Measurements from ENCODE around the gene TMEM184B.

The TMEM184B gene

DNA sequence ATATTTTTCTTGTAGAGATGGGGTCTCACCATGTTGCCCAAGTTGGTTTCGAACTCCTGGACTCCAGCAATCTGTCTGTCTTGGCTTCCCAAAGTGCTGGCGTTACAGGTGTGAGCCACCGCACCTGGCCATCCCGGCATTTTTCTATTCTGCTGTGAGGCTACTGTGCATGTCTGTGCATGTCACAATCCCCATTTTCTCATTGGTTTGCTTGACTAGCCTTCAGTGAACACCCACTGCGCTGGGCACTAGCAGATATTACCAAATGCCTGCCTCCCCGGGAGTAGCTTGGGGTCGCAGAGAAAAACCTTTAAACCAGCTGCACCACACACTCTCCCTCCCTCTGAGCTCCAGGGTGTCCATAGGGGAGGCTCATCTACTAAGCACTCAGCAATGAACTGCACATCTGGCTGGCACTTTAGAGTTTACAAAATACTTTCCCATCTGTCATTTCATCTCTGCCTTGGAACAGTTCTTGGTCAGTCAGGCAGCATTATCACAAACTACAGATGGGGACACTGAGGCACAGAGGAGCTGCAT is 39.5 kb upstream of the TMEM184B start:
- DNase-seq (ENCODE audit: low spot score in 2 of 2): no peak
- H3K36me3 ChIP-seq (replicated peaks): peaks cover 65% of the 10 kb centered on the region
- in situ Hi-C loops (cut with MboI; ENCODE audit: low sequenced_read_pairs): no loop called here
- no peaks in the 10 kb centered on the region for H3K9me3 ChIP-seq
- no peaks in the 10 kb centered on the region for H3K27me3 ChIP-seq (ENCODE audit: low read depth)
- peaks cover 10% of the 10 kb centered on the region for H3K4me1 ChIP-seq
- no peak overlapping the region for H3K4me3 ChIP-seq

DNA sequence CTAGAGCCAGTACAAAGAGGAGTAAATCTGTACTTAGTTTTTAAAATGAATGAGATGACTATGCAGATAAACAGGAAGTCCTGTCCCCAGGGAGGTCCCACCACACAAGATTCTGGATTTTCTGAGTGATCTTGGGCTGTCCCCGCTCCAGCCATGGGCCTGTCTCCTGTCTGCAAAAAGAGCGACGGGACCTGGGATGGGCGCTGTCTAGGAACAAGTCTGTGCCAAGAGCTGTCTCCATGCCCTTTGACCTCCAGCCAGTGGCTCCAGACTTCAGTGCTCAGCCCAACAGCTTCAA is 38.5 kb upstream of the TMEM184B start:
- H3K4me1 ChIP-seq: peaks cover 11% of the 10 kb centered on the region
- no peaks in the 10 kb centered on the region for H3K9me3 ChIP-seq
- in situ Hi-C loops (cut with MboI; ENCODE audit: low sequenced_read_pairs): no loop called here
- no peak overlapping the region for H3K4me3 ChIP-seq
- H3K36me3 ChIP-seq (replicated peaks): peaks cover 72% of the 10 kb centered on the region
- DNase-seq (ENCODE audit: low spot score in 2 of 2): no peak
- H3K27me3 ChIP-seq (ENCODE audit: low read depth): no peaks in the 10 kb centered on the region

DNA sequence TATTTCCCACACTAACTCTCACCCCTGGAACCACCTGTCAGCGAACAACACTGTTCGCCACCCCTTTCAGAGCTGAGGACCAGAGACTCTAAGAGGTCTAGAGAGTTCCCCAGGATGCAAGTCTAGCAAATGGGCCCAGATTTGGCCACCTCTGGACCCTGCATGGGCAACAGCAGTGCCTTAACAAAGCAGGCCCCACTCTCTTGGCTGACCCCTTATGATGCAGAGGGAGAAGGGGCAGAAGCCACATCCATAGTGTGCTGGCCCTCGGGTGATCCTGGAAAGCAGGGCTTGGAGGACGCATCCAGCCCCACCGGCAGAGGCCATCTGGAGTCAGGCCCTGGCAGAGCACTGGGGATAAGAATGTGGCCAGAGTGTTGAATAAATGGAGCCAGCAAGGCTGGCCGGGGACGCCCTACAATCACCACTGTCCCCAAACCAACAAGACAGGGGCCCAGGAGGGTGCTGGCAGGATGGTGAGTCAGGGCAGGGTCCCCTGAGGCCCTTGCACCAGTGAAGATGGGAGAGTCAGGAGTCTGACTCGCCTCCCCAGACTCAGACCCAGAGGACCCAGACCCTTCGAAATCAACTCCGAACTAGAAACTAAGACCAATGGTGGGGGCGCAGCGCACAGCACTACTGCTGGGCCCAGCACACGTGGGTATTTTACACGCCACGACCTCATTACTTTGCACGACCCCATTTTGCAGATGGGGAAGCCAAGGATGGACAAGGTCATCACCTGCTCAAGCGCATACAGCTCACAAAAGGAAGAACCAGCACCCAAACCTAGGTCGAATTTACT is 37.9 kb upstream of the TMEM184B start:
- H3K9me3 ChIP-seq: no peaks in the 10 kb centered on the region
- H3K4me1 ChIP-seq: peaks cover 17% of the 10 kb centered on the region
- in situ Hi-C loops (cut with MboI; ENCODE audit: low sequenced_read_pairs): no loop called here
- no peak overlapping the region for H3K4me3 ChIP-seq
- peaks cover 72% of the 10 kb centered on the region for H3K36me3 ChIP-seq (replicated peaks)
- DNase-seq (ENCODE audit: low spot score in 2 of 2): no peak
- H3K27me3 ChIP-seq (ENCODE audit: low read depth): no peaks in the 10 kb centered on the region

DNA sequence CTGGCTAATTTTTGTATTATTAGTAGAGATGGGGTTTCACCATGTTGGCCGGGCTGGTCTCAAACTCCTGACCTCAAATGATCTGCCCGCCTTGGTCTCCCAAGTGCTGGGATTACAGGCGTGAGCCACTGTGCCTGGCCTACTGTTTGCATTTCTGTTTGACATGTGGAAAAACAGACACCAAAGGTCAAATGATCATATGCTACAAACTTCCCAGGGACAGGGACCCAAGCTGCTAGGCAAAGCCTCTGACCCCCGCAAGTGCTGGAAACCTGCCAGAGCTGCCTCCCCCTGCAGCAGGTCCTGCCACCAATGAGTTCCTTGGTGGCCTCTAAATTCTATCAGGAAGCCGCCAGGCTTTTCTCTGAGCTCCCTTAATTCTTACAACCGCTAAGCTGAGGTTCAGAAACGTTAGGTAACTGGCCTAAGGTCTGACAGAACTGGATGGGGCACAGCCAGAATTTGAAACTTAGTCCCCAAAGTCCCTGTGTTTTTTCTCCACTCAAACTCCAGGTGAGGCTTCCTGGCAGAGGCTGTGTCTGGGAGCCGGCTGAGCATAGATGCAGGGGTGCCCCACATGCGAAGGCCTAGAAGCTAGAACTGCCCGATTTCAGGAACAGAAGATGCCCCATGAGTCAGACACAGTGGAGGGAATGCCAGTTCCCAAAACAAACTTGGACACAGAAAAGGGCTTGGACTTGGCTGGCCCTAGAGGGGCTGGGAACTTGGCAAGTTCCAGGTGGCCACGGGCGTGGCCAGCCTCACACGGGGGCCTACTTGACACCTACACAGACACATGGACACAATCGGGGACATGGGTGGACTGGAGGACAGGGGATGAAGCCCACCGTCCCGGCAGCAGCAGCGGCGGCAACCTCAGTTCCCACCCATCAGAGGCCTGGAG is 37.1 kb upstream of the TMEM184B start:
- in situ Hi-C loops (cut with MboI; ENCODE audit: low sequenced_read_pairs): no loop called here
- peaks cover 72% of the 10 kb centered on the region for H3K36me3 ChIP-seq (replicated peaks)
- no peaks in the 10 kb centered on the region for H3K9me3 ChIP-seq
- no peaks in the 10 kb centered on the region for H3K27me3 ChIP-seq (ENCODE audit: low read depth)
- DNase-seq (ENCODE audit: low spot score in 2 of 2): no peak
- peaks cover 17% of the 10 kb centered on the region for H3K4me1 ChIP-seq
- no peak overlapping the region for H3K4me3 ChIP-seq

DNA sequence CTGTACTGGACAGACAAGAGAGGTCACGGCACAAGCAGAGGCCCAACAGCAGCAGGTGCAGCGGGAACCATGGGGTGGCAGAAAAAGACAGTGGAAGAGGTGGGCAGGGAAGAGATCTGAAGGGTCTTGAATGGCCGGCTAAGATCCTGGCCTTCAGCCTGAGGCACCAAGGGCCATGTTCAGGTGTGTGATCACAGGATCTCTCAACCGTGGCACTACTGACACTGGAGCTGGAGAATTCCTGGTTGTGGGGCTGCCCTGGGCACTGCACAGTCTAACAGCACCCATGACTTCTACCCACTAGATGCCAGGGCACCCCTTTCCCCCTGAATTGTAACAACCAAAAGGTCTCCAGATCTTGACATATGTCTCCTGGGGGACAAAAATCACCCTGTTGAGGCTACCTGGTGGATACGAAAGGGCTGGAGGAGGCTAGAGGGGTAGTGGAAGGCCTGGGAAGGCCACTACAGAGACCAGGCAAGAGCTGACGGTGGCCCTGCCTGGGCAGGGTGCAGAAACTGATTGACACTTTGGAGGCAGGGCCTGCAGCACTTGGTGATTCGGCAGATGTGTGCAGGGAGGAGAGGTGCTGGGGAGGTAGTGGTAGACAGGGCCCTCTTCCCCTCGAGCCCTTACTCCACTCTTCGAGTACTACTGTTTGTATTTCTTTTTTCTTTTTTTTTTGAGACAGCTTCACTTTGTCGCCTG is 36.1 kb upstream of the TMEM184B start:
- no peak for DNase-seq (ENCODE audit: low spot score in 2 of 2)
- in situ Hi-C loops (cut with MboI; ENCODE audit: low sequenced_read_pairs): no loop called here
- peaks cover 71% of the 10 kb centered on the region for H3K36me3 ChIP-seq (replicated peaks)
- no peaks in the 10 kb centered on the region for H3K27me3 ChIP-seq (ENCODE audit: low read depth)
- H3K4me3 ChIP-seq: no peak overlapping the region
- H3K4me1 ChIP-seq: peaks cover 10% of the 10 kb centered on the region
- no peaks in the 10 kb centered on the region for H3K9me3 ChIP-seq

DNA sequence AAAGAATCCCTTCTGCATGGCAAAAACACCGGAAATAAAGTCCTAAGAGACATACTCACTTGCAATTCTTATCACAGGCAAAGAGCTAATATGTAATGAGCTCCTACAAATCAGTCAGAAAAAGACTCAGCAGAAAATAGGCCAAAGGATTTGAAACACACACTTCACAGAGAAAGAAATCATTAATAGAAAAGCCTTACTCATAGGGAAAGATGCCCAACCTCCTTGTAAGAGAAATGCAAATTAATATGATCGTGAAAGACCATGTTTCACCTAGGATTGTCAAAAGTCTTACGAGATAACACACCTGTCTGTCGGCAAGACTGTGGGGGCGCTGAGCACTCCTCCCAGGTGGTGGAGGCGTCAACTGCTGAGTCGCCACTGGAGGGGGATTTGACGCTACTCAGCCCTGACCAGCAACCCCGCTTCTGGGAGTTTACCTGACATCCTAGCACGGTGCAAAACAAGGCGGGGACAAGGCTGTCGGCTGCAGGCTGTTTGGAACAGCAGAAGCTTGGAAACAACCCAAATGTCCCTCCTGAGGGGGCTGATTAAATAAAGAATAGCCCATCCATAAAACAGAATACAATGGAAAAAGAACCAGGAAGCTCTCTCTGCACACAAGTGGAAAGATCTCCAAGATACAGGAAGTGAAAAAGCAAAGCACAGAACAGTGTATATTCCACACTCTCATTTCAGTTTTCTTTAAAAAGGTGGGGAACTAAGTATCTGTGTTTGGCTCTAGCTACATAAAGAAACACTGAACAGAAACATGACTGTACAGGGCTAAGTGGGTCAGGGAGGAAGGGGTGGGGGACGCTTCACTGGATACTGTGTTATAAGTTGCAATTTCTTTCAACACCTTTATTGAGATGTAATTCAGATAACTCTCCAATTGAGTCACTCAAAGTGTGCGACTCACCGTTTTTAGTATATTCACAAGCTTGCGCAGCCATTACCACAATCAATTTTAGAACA is 33.0 kb upstream of the TMEM184B start:
- H3K4me3 ChIP-seq: no peak overlapping the region
- H3K36me3 ChIP-seq (replicated peaks): peaks cover 74% of the 10 kb centered on the region

DNA sequence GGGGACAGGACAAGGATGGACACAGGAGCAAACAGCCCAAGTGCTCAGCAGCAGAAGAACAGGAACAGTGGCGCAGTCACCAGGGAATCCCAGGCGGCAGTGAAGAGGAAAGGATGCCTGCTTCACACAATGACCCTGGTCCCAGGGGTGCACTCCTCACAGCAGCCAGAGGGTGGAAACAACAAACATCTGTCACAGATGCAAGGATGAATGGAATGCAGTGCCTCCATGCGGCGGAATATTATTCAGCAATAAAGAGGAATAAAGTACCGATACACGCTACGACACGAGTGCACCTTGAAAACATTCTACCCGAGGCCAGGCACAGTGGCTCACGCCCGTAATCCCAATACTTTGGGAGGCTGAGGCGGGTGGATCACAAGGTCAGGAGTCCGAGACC is 31.7 kb upstream of the TMEM184B start:
- in situ Hi-C loops (cut with MboI; ENCODE audit: low sequenced_read_pairs): no loop called here
- Histone ChIP-seq H3K27me3 (ENCODE audit: low read depth) (no peaks in the 10 kb centered on the region), H3K4me3 (no peak overlapping the region), H3K36me3 (replicated peaks) (peaks cover 74% of the 10 kb centered on the region), H3K4me1 (peaks cover 10% of the 10 kb centered on the region), H3K9me3 (no peaks in the 10 kb centered on the region)
- no peak for DNase-seq (ENCODE audit: low spot score in 2 of 2)

More for the DNA sequence above, 33.0 kb upstream of the TMEM184B start:
- in situ Hi-C loops (cut with MboI; ENCODE audit: low sequenced_read_pairs): no loop called here
- Histone ChIP-seq H3K4me1 (peaks cover 10% of the 10 kb centered on the region), H3K27me3 (ENCODE audit: low read depth) (no peaks in the 10 kb centered on the region), H3K9me3 (no peaks in the 10 kb centered on the region)
- peak in 1 of 2 experiments; percentile 54 for DNase-seq (ENCODE audit: low spot score in 2 of 2)

DNA sequence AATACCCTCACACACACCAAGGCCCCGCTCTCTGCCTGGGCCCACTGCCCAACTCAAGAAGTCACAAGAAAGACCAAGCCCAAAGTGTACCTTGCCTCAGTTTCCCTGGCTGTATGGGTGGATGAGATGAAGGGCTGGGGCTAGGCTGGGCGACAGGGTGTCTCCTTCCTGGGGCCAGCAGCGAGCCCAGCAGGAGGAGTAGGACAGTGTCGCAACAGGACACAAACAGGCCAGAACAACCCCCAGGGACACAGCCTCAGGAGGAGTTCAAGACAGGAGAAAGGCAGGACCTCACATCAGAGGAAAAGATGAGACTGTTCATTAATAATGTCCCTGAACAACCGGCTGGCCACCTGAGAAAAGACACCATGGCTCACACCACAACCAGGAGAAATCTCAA is 31.2 kb upstream of the TMEM184B start:
- peaks cover 76% of the 10 kb centered on the region for H3K36me3 ChIP-seq (replicated peaks)
- no peaks in the 10 kb centered on the region for H3K9me3 ChIP-seq
- peaks cover 10% of the 10 kb centered on the region for H3K4me1 ChIP-seq
- in situ Hi-C loops (cut with MboI; ENCODE audit: low sequenced_read_pairs): no loop called here
- H3K27me3 ChIP-seq (ENCODE audit: low read depth): no peaks in the 10 kb centered on the region
- H3K4me3 ChIP-seq: no peak overlapping the region
- no peak for DNase-seq (ENCODE audit: low spot score in 2 of 2)

DNA sequence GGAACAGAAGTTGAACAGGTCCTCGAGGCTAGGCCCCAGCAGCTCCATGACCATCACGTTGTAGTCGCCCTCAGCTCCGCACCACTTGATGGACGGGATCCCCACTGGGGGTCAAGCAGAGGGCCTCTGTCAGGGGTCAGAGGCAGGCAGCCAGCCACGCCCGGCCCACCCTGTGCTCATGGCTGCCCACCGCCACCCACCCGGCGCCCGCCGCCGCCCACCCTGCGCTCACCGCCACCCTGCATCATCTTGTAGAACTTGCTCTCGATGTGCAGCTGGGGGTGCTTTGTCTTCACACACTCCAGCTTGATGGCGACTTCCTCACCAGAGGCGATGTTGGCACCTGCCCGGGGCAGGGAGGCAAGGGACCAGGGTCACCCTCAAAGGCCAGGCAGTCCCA is 30.1 kb upstream of the TMEM184B start:
- Histone ChIP-seq H3K36me3 (replicated peaks) (peaks cover 76% of the 10 kb centered on the region), H3K4me1 (peaks cover 10% of the 10 kb centered on the region), H3K4me3 (no peak overlapping the region), H3K9me3 (no peaks in the 10 kb centered on the region), H3K27me3 (ENCODE audit: low read depth) (no peaks in the 10 kb centered on the region)
- no peak for DNase-seq (ENCODE audit: low spot score in 2 of 2)
- in situ Hi-C loops (cut with MboI; ENCODE audit: low sequenced_read_pairs): no loop called here

DNA sequence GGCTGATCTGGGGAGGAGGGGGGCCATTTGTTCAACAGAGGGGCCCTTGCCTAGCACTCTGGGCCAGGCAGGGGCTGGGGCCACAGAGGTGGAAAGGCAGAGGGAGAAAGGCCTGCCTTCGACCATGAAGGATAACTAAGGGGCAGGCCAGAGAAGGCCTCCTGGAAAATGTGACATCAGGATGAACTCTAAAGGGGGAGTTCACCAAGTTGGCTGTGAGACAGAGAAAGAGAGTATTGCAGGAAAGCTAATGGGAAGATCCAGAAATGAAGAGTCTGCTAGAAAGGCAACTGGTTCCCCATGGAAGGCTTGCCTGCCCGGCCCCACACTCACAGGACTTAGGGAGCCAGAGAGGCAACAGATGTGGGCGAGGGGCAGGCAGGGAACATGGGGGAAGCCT is 28.1 kb upstream of the TMEM184B start:
- no peak for DNase-seq (ENCODE audit: low spot score in 2 of 2)
- Histone ChIP-seq H3K9me3 (no peaks in the 10 kb centered on the region), H3K27me3 (ENCODE audit: low read depth) (no peaks in the 10 kb centered on the region), H3K4me1 (peaks cover 6% of the 10 kb centered on the region), H3K36me3 (replicated peaks) (peaks cover 88% of the 10 kb centered on the region), H3K4me3 (no peak overlapping the region)
- in situ Hi-C loops (cut with MboI; ENCODE audit: low sequenced_read_pairs): no loop called here

DNA sequence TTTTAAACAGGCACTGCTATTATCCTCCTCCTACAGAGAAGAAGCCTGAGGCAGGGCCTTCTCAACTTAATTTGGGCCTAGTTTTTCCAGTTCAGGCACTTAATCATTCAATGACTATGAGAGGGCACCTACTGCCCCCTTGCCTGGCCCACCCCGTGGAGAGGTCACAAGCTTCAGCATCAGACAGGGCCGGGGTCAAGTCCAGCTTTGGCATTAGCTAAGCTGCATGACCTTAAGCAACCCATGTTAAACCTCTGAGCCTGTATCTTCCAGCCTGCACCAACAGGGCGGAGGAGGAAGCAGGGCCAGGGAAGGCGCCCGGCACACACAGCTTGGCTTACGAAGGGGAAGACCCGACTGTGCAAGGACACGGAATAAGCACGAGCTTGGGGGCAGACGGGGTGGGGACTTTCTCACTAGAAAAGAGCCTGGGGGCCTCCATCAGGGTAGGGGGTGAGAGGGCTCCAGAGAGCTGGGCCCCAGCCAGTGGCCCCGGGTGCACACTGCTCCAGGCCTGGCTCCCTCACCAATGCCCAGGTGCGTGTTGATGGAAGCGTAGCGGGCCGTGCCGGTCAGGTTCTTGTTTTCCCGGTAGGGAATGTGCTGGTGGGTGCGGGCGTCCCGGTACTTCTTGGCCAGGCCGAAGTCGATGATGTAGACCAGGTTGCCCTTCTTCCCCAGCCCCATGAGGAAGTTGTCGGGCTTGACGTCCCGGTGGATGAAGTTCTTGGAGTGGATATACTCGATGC is 27.6 kb upstream of the TMEM184B start:
- Histone ChIP-seq H3K4me3 (no peak overlapping the region), H3K36me3 (replicated peaks) (peaks cover 94% of the 10 kb centered on the region), H3K27me3 (ENCODE audit: low read depth) (no peaks in the 10 kb centered on the region), H3K4me1 (peaks cover under 1% of the 10 kb centered on the region; the same call in 1 of the 2 replicates), H3K9me3 (no peaks in the 10 kb centered on the region)
- in situ Hi-C loops (cut with MboI; ENCODE audit: low sequenced_read_pairs): no loop called here
- no peak for DNase-seq (ENCODE audit: low spot score in 2 of 2)

DNA sequence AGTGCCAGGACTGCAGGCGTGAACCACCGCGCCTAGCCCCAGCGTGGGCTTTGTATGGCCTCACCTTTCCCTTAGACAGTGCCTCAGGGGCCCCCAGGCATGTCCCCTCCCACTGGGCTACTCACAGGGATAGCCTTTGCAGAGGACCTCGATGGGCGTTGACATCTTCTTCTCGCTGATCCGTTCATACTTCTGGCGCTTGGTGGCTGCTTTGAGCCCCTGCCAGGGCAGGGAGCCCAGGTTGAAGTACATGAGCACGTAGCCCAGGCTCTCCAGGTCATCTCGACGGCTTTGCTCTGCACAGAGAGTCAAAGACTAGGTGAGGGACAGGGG is 26.9 kb upstream of the TMEM184B start:
- no peak for DNase-seq (ENCODE audit: low spot score in 2 of 2)
- H3K4me1 ChIP-seq: no peaks in the 10 kb centered on the region
- no peaks in the 10 kb centered on the region for H3K9me3 ChIP-seq
- peaks cover 100% of the 10 kb centered on the region for H3K36me3 ChIP-seq (replicated peaks)
- H3K4me3 ChIP-seq: no peak overlapping the region
- in situ Hi-C loops (cut with MboI; ENCODE audit: low sequenced_read_pairs): no loop called here
- H3K27me3 ChIP-seq (ENCODE audit: low read depth): no peaks in the 10 kb centered on the region

Data from HAP-1 (cell line).